Natural killer cell (primary cell): ENCODE measurements around the gene CCDC50. TPM values are rescaled to one million over a fixed set of nuclear protein-coding genes. Genes with fewer than 3 reads are reported as not detected.

ENCODE experiments used
- ATAC-seq, 3 donors: fragments of 150-1000 bp in 2 of 3; fragments of 200-7000 bp in 1 of 3; cut with Tn5 transposase; 1 replicate in 1 of 3; 2 replicates in 2 of 3; pipeline ENCODE4 v1.10.0; 2021; ENCODE audit warnings: mild to moderate bottlenecking in 2 of 3, moderate library complexity in 2 of 3
- DNase-seq, 2 donors: peaks; one replicate each; pipeline versions ENCODE4 v3.0.0 to v3.0.0-alpha.2; 2013 to 2021; ENCODE audit warnings: mixed read lengths in 1 of 2
- H3K27ac ChIP-seq: one replicate; pipeline ENCODE4 v1.5.1; 2013; ENCODE audit warnings: mild to moderate bottlenecking, low read length
- H3K27me3 ChIP-seq: one replicate; pipeline ENCODE4 v1.6.1; 2013; ENCODE audit warnings: low read length; ENCODE audit not compliant: control insufficient read depth, insufficient read depth
- H3K36me3 ChIP-seq: one replicate; pipeline ENCODE4 v1.6.1; 2013; ENCODE audit warnings: low read length; ENCODE audit not compliant: control insufficient read depth, insufficient read depth
- H3K4me1 ChIP-seq: one replicate; pipeline ENCODE4 v1.6.1; 2013; ENCODE audit warnings: low read length; ENCODE audit not compliant: control insufficient read depth, insufficient read depth
- H3K4me3 ChIP-seq: one replicate; pipeline ENCODE4 v1.5.1; 2013; ENCODE audit warnings: low read length
- H3K9me3 ChIP-seq: one replicate; pipeline ENCODE4 v1.6.1; 2013; ENCODE audit warnings: low read length; ENCODE audit not compliant: control insufficient read depth, insufficient read depth
- H3K27ac Mint-ChIP-seq, 2 donors: one replicate each; pipeline ENCODE4 v1.8.0; 2022; ENCODE audit warnings: mild to moderate bottlenecking in 2 of 2, mixed read lengths in 2 of 2, moderate library complexity in 1 of 2
- H3K27me3 Mint-ChIP-seq, 2 donors: one replicate each; pipeline ENCODE4 v1.8.0; 2022; ENCODE audit warnings: low read depth in 2 of 2, mixed read lengths in 2 of 2
- H3K36me3 Mint-ChIP-seq: one replicate; pipeline ENCODE4 v1.8.0; 2022; ENCODE audit warnings: mixed read lengths
- H3K4me1 Mint-ChIP-seq, 2 donors: one replicate each; pipeline ENCODE4 v1.8.0; 2022; ENCODE audit warnings: mixed read lengths in 2 of 2
- H3K4me3 Mint-ChIP-seq: one replicate; pipeline ENCODE4 v1.8.0; 2022; ENCODE audit warnings: mild to moderate bottlenecking, moderate library complexity, mixed read lengths
- H3K9me3 Mint-ChIP-seq, 2 donors: one replicate each; pipeline ENCODE4 v1.8.0; 2022; ENCODE audit warnings: mixed read lengths in 2 of 2
- CTCF ChIP-seq: fragments of 200-600 bp; IDR thresholded peaks from one replicate; pipeline ENCODE4 v1.8.0; 2022; ENCODE audit warnings: antibody characterized with exemption
- WGBS: methylation state at CpG from one replicate; pipeline ENCODE4 v1.1.7; 2013; ENCODE audit warnings: missing lambda C conversion rate; ENCODE audit not compliant: insufficient coverage; 5-methylcytosine and 5-hydroxymethylcytosine counted together
- intact Hi-C: fragments of 100-400 bp; cut with micrococcal nuclease; formaldehyde crosslinking; loops from one replicate; pipeline ENCODE4 v1.14.2; 2022
- total RNA-seq, 4 donors: library from RNA; stranded (reverse); fragments of 120-200 nt in 1 of 4; gene quantifications; one replicate each; pipeline versions ENCODE4 v1.2.3 to v1.2.4, GENCODE V29; 2013 to 2022

Gene CCDC50
- total RNA-seq, 3 donors from 2014 or later (not counting 1 experiment from before 2014, with no cell fraction given): 19.9 to 27.3 (median 22.6) TPM

- H3K36me3 Mint-ChIP-seq: peaks cover 6% of the 10 kb centered on the region
- no peaks in the 10 kb centered on the region for H3K27me3 Mint-ChIP-seq
- no peaks in the 10 kb centered on the region for H3K9me3 Mint-ChIP-seq
- DNase-seq: no peak
- no peak overlapping the region for H3K27ac Mint-ChIP-seq
- no peaks in the 10 kb centered on the region for H3K4me1 ChIP-seq
- no peak overlapping the region for H3K4me3 Mint-ChIP-seq
- no peak overlapping the region for H3K4me3 ChIP-seq
- no peak overlapping the region for H3K27ac ChIP-seq
- H3K4me1 Mint-ChIP-seq: no peaks in the 10 kb centered on the region
- no CpG with 5 or more reads among the region's 1 CpG for WGBS
- no peaks in the 10 kb centered on the region for H3K9me3 ChIP-seq
- no peak for TF ChIP-seq CTCF
- H3K27me3 ChIP-seq: no peaks in the 10 kb centered on the region
- intact Hi-C loops: loop anchor here (5.0 kb wide), 1 partner anchor 147 kb away; no protein-coding TSS in a partner anchor
- no peak for ATAC-seq
- H3K36me3 ChIP-seq: peaks cover 15% of the 10 kb centered on the region
These were observed 59.6 kb downstream of the CCDC50 start for GRCh38 chr3:191388823-191389222.

- WGBS: 83% methylated on average over 3 of the region's 3 CpGs
- no peaks in the 10 kb centered on the region for H3K9me3 Mint-ChIP-seq
- Histone ChIP-seq H3K27me3 (no peaks in the 10 kb centered on the region), H3K4me1 (no peaks in the 10 kb centered on the region), H3K27ac (no peak overlapping the region), H3K9me3 (no peaks in the 10 kb centered on the region), H3K4me3 (no peak overlapping the region), H3K36me3 (peaks cover 20% of the 10 kb centered on the region)
- intact Hi-C loops: no loop called here
- peaks cover 7% of the 10 kb centered on the region for H3K36me3 Mint-ChIP-seq
- no peak for TF ChIP-seq CTCF
- no peaks in the 10 kb centered on the region for H3K4me1 Mint-ChIP-seq
- no peak for ATAC-seq
- no peak overlapping the region for H3K4me3 Mint-ChIP-seq
- H3K27me3 Mint-ChIP-seq: no peaks in the 10 kb centered on the region
- H3K27ac Mint-ChIP-seq: no peak overlapping the region
- DNase-seq: no peak
These were observed 61.4 kb downstream of the CCDC50 start for GRCh38 chr3:191390580-191390979.

GRCh38 chr3:191391861-191392808 lies 62.9 kb downstream of the CCDC50 start:
- no peak for DNase-seq
- 94% methylated on average over 2 of the region's 2 CpGs for WGBS
- Histone ChIP-seq H3K36me3 (peaks cover 20% of the 10 kb centered on the region), H3K9me3 (no peaks in the 10 kb centered on the region), H3K4me1 (no peaks in the 10 kb centered on the region), H3K27ac (no peak overlapping the region), H3K4me3 (no peak overlapping the region), H3K27me3 (no peaks in the 10 kb centered on the region)
- Mint-ChIP-seq H3K27me3 (no peaks in the 10 kb centered on the region), H3K9me3 (no peaks in the 10 kb centered on the region), H3K36me3 (peaks cover 16% of the 10 kb centered on the region), H3K4me3 (no peak overlapping the region), H3K27ac (no peak overlapping the region), H3K4me1 (no peaks in the 10 kb centered on the region)
- no peak for TF ChIP-seq CTCF
- intact Hi-C loops: no loop called here
- ATAC-seq: no peak
